DLD1 (cell line): ENCODE results near the gene EIF2B5.

Experiments
- in situ Hi-C: cut with HindIII; loops from 2 replicates; pipeline ENCODE4 v1.10.0; 2017; ENCODE audit warnings: low sequenced_read_pairs

Gene EIF2B5

GRCh38 chr3:184172681-184173373 is 37.7 kb downstream of the EIF2B5 start:
- in situ Hi-C loops = no loop called here

DNA sequence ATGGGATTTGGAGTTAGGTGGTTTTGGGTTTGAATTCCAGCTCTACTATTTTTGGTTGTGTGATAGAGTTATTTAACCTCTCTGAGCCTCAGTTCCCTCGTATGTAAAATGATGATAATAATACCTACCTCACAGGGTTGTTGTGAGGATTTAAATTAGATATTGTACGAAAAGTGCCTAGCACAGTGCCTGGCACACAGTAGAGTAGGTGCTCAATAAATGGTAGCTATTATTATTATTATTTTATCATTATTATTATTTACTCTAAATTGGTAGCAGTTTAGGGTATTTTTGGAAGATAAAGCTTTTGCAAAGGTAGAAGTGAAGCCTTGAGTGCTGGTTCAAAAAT is 38.2 kb downstream of the EIF2B5 start:
- in situ Hi-C loops = no loop called here

DNA sequence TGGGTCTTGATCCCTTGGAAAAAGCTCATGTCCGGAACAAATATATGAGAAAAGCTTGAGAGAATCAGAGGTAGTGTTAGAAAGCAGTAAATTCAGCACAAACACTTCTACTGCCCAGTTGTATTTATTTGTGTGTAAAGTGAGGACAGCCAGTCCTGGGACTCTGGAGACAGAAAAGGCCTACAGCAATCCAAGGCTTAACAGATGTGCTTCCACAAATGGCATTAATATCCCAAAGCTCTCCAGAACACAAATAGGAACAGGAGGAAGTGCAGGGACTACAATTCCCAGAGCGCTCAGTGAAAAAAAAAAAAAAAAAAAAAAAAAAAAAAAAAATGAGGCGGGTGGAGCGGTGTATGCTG is 39.1 kb downstream of the EIF2B5 start:
- in situ Hi-C loops = no loop called here

GRCh38 chr3:184174646-184175492 is 39.7 kb downstream of the EIF2B5 start, which contains the start of gene AP2M1:
Gene AP2M1, plus strand, starts transcription at chr3:184174855. Its CDS starts 2,139 bp downstream, at chr3:184176994.
- in situ Hi-C loops = no loop called here

DNA sequence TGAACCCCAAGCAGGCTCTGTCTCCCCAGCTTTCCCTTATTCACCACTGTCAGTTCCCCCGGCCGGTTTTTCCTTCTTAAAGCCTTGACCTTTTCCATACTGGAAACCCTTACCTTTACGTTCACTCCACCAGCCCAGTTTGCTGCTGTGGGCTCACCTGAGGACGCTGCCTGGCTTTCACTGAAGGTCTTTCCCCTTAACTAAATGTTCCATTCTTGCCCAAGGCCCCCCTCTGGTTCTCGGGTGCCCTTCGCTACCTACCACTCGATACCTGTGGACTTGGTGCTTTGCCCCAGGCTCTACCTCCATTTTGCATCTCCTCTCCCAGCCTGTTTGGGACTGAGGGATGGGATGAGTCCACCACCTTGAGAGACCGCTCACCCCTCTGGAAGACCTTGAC is 40.3 kb downstream of the EIF2B5 start:
- in situ Hi-C loops = no loop called here

- in situ Hi-C loops = no loop called here
These were observed 40.8 kb downstream of the EIF2B5 start for GRCh38 chr3:184175981-184176376.

- in situ Hi-C loops = no loop called here
These were observed 41.5 kb downstream of the EIF2B5 start for GRCh38 chr3:184176377-184177330.

GRCh38 chr3:184177331-184177731 is 42.2 kb downstream of the EIF2B5 start:
- in situ Hi-C loops = no loop called here

GRCh38 chr3:184177767-184178306 is 42.7 kb downstream of the EIF2B5 start:
- in situ Hi-C loops = no loop called here

GRCh38 chr3:184178521-184179138 is 43.5 kb downstream of the EIF2B5 start:
- in situ Hi-C loops = no loop called here

- in situ Hi-C loops = no loop called here
These were observed 45.0 kb downstream of the EIF2B5 start for GRCh38 chr3:184180165-184180564.

- in situ Hi-C loops = no loop called here
These were observed 46.4 kb downstream of the EIF2B5 start for GRCh38 chr3:184181596-184181995.

DNA sequence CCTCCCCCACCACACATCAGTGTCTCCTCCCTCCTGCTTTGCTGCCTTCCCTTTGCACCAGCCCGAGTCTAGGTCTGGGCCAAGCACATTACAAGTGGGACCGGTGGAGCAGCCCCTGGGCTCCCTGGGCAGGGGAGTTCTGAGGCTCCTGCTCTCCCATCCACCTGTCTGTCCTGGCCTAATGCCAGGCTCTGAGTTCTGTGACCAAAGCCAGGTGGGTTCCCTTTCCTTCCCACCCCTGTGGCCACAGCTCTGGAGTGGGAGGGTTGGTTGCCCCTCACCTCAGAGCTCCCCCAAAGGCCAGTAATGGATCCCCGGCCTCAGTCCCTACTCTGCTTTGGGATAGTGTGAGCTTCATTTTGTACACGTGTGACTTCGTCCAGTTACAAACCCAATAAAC is 48.5 kb downstream of the EIF2B5 start:
- in situ Hi-C loops = no loop called here

DNA sequence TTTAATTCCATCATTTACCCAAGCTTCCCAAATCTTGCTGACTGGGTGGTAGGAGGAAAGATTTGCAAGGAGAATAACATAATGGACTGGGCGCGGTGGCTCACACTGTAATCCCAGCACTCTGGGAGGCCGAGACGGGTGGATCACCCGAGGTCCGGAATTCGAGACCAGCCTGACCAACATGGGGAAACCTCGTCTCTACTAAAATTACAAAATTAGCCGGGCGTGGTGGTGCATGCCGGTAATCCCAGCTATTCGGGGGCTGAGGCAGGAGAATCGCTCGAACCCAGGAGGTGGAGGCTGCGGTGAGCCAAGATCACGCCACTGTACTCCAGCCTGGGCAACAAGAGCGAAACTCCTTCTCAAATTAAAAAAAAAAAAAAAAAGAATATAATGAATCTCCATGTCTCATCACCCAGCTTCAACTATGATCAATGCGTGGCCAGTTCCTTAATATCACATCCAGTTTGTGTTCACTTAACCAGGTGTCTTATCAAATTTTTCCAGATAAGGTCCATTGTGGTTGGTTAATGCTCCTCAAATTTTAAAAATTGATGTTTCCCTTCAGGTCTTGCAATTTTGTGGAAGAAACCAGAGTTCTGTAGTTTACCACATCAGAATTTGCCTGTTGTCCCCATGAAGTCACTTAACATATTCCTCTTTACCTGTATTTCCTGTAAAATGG is 49.5 kb downstream of the EIF2B5 start:
- in situ Hi-C loops = no loop called here

DNA sequence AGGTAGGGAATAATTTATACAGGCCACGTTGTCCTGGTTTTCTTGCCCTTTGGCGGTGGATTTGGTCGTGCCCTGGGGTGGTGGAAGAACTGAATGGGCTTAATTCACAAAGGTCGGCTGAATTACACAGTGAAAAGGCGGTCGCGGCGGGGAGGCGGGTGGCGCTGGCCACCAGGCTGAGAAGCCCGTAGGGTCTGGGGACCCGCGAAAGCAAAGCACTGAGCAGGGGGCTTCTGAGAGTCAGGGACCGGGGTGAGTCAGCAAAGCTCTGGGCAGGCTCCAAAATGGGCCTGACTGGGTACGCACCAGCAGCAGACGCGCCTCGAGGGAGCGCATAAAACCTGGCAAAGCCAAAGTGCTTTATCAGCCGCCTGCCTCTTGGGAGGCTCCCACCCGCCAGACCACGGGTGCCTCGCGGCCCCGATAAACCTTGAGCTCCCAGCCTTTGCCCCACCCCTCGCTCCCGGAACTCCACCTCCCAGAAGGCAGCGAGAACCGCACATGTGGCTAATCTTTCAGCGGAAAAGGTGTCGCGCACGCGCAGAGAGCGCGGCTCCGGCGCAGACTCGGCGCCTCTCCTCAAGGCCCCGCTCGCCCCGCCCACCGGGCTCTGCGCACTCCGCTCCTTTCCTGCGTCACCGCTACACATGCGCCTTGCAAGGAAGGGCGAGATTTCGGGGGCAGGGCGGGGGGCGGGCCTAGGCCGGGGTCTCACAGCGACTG is 50.5 kb downstream of the EIF2B5 start:
- in situ Hi-C loops = no loop called here

- in situ Hi-C loops = no loop called here
These were observed 51.2 kb downstream of the EIF2B5 start, which contains the start of gene ABCF3 for GRCh38 chr3:184186184-184186901. Gene ABCF3, plus strand, starts transcription at chr3:184186199. Its CDS starts 9 bp downstream, at chr3:184186208.

DNA sequence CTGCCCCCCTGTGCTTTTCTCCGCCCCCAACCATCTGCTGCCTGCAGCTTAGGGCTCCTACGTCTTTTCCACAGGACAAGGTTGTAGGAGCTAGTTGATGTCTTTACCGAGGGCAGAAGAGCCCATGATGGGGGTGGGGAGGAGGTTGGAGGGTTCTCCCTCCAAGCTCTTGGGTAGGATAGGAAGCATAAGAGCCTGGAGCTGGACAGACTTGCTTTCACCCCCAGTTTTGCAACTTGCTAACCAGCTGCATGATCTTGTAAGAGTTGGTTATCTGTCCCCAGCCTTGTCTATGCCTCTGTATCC is 51.7 kb downstream of the EIF2B5 start:
- in situ Hi-C loops = no loop called here

- in situ Hi-C loops = no loop called here
These were observed 52.9 kb downstream of the EIF2B5 start for GRCh38 chr3:184188080-184188479.

GRCh38 chr3:184189421-184189820 is 54.3 kb downstream of the EIF2B5 start:
- in situ Hi-C loops = no loop called here
